Esophagus squamous epithelium (tissue), 4 donors: ENCODE data around the gene SBSN.

Source experiments
- CTCF ChIP-seq, 6 experiments: fragments of 450-650 bp in 4 of 6; fragments of 200-600 bp in 2 of 6; sonication (generic) in 2 of 6; IDR thresholded peaks; one replicate each; pipeline ENCODE4 v1.5.1; 2016 to 2019; ENCODE audit warnings: antibody characterized with exemption in 6 of 6, mild to moderate bottlenecking in 4 of 6, moderate library complexity in 4 of 6
- POLR2A ChIP-seq, 4 donors: fragments of 450-650 bp; IDR thresholded peaks; one replicate each; pipeline ENCODE4 v1.6.1; 2017; ENCODE audit warnings: antibody characterized with exemption in 4 of 4, mild to moderate bottlenecking in 4 of 4, moderate library complexity in 3 of 4

- TF ChIP-seq POLR2A (IDR thresholded peaks at IDR 0.05) (no peak), CTCF (IDR thresholded peaks at IDR 0.05) (no peak)
Observed at GRCh38 chr19:35506011-35506410, 22.1 kb downstream of the SBSN start.
